HL-60 (cell line): ENCODE measurements around the gene LY6G5B.

Experiments
- CTCF ChIP-seq: IDR thresholded peaks from one replicate; pipeline ENCODE4 v1.5.1; 2011; ENCODE audit warnings: low read length, control low read depth, inconsistent platforms; ENCODE audit not compliant: insufficient read depth
- POLR2AphosphoS5 ChIP-seq: IDR thresholded peaks from 2 replicates; pipeline ENCODE4 v1.6.1; 2012; ENCODE audit warnings: low read depth

GRCh38 chr6:31676904-31677303 lies 7.1 kb downstream of the LY6G5B start:
- TF ChIP-seq CTCF (no peak), POLR2AphosphoS5 (no peak)
